ENCODE measurements around the gene KAT6B. TPM values are rescaled to one million over a fixed set of nuclear protein-coding genes. Genes with fewer than 3 reads are reported as not detected.

The KAT6B gene
- polyA plus RNA-seq, 1 donor from 2014 or later, result 11.5 TPM

GRCh38 chr10:74881253-74881884, 55.0 kb downstream of the KAT6B start:
- H3K9me2 ChIP-seq (ENCODE audit: insufficient read depth, low read length), result no peaks in the 10 kb centered on the region
- H2AFZ ChIP-seq (ENCODE audit: low read depth, low read length), result no peak overlapping the region
- no peaks in the 10 kb centered on the region for H3K9me3 ChIP-seq (ENCODE audit: low read length)
- no peaks in the 10 kb centered on the region for H3K27me3 ChIP-seq (ENCODE audit: insufficient read depth, low read depth, low read length)
- H3K27ac ChIP-seq (ENCODE audit: low read length), result no peak overlapping the region
- no peak for TF ChIP-seq POLR2AphosphoS5 (IDR thresholded peaks at IDR 0.05)
- no peak for TF ChIP-seq MXI1 (conservative IDR thresholded peaks at IDR 0.05; ENCODE audit: poor library complexity, severe bottlenecking)
- TF ChIP-seq EZH2 (IDR thresholded peaks at IDR 0.05; ENCODE audit: borderline replicate concordance, insufficient read depth, low read length, poor library complexity, severe bottlenecking), result no peak
- no peak for TF ChIP-seq REST (IDR thresholded peaks at IDR 0.05; ENCODE audit: borderline replicate concordance)
- no peak for TF ChIP-seq SMC3 (conservative IDR thresholded peaks at IDR 0.05; ENCODE audit: poor library complexity)
- no peak for TF ChIP-seq CTCF (IDR thresholded peaks at IDR 0.05; ENCODE audit: poor library complexity, severe bottlenecking)
- TF ChIP-seq EP300 (conservative IDR thresholded peaks at IDR 0.05; ENCODE audit: poor library complexity, severe bottlenecking), result no peak
- no peak for TF ChIP-seq RAD21 (conservative IDR thresholded peaks at IDR 0.05)
- TF ChIP-seq TAF1 (IDR thresholded peaks at IDR 0.05; ENCODE audit: low read depth), result no peak
- peaks cover 37% of the 10 kb centered on the region for H3K79me2 ChIP-seq (replicated peaks; ENCODE audit: insufficient read depth, low read length)
- no peaks in the 10 kb centered on the region for H4K20me1 ChIP-seq (ENCODE audit: insufficient read depth)
- no peak overlapping the region for H3K4me2 ChIP-seq (ENCODE audit: low read length)
- H3K9ac ChIP-seq (ENCODE audit: low read length), result no peak overlapping the region
- H3K36me3 ChIP-seq (ENCODE audit: insufficient read depth, low read length), result no peaks in the 10 kb centered on the region
- H3K4me3 ChIP-seq (ENCODE audit: low read length), result no peak overlapping the region
- H3F3A ChIP-seq (ENCODE audit: insufficient read depth, low read length, poor library complexity, severe bottlenecking), result no peaks in the 10 kb centered on the region

GRCh38 chr10:74882427-74882826, 56.0 kb downstream of the KAT6B start:
- no peak overlapping the region for H2AFZ ChIP-seq (ENCODE audit: low read depth, low read length)
- no peak overlapping the region for H3K4me3 ChIP-seq (ENCODE audit: low read length)
- no peak overlapping the region for H3K4me2 ChIP-seq (ENCODE audit: low read length)
- H3K9me2 ChIP-seq (ENCODE audit: insufficient read depth, low read length), result no peaks in the 10 kb centered on the region
- no peaks in the 10 kb centered on the region for H3K9me3 ChIP-seq (ENCODE audit: low read length)
- no peaks in the 10 kb centered on the region for H3F3A ChIP-seq (ENCODE audit: insufficient read depth, low read length, poor library complexity, severe bottlenecking)
- no peaks in the 10 kb centered on the region for H4K20me1 ChIP-seq (ENCODE audit: insufficient read depth)
- TF ChIP-seq POLR2AphosphoS5 (IDR thresholded peaks at IDR 0.05) (no peak), RAD21 (conservative IDR thresholded peaks at IDR 0.05) (no peak)
- peaks cover 37% of the 10 kb centered on the region for H3K79me2 ChIP-seq (replicated peaks; ENCODE audit: insufficient read depth, low read length)
- H3K9ac ChIP-seq (ENCODE audit: low read length), result no peak overlapping the region
- no peaks in the 10 kb centered on the region for H3K36me3 ChIP-seq (ENCODE audit: insufficient read depth, low read length)
- no peak overlapping the region for H3K27ac ChIP-seq (ENCODE audit: low read length)
- no peaks in the 10 kb centered on the region for H3K27me3 ChIP-seq (ENCODE audit: insufficient read depth, low read depth, low read length)
